K562 (cell line): ENCODE results near the gene SCN1A. TPM values are rescaled to one million over a fixed set of nuclear protein-coding genes. Genes with fewer than 3 reads are reported as not detected.

Source experiments
- ARNT ChIP-seq, 2 experiments: fragments of 450-650 bp; IDR thresholded peaks; 2 replicates each; pipeline ENCODE4 v1.6.1; 2016; ENCODE audit warnings: mild to moderate bottlenecking in 1 of 2
- ATF3 ChIP-seq, 2 experiments: fragments of 450-650 bp in 1 of 2; sonication (generic) in 1 of 2; formaldehyde crosslinking in 1 of 2; IDR thresholded peaks in 1 of 2; conservative IDR thresholded peaks in 1 of 2; 2 replicates each; pipeline versions ENCODE4 v1.6.1 to v1.8.1; 2016 to 2023; ENCODE audit warnings: mild to moderate bottlenecking in 2 of 2, moderate library complexity in 2 of 2, inconsistent platforms in 1 of 2, missing genetic modification reagents in 1 of 2
- BCL6 ChIP-seq: fragments of 250-450 bp; sonication (Bioruptor Pico); IDR thresholded peaks from 2 replicates; pipeline ENCODE4 v1.4.0; 2020
- ERF ChIP-seq: fragments of 450-650 bp; formaldehyde crosslinking; IDR thresholded peaks from 2 replicates; pipeline ENCODE4 v1.4.0; 2020; ENCODE audit warnings: mild to moderate bottlenecking, mixed read lengths
- FOS ChIP-seq: IDR thresholded peaks from 3 replicates; pipeline ENCODE4 v1.6.1; 2011; ENCODE audit not compliant: insufficient read length; ENCODE audit errors: extremely low read depth
- FOXA3 ChIP-seq, 2 experiments: fragments of 450-650 bp in 1 of 2; sonication (generic) in 1 of 2; formaldehyde crosslinking; IDR thresholded peaks in 1 of 2; conservative IDR thresholded peaks in 1 of 2; 2 replicates each; pipeline versions ENCODE4 v1.4.0 to v1.8.0; 2020 to 2022; ENCODE audit warnings: mild to moderate bottlenecking in 2 of 2, missing genetic modification reagents in 1 of 2
- GTF2B ChIP-seq: IDR thresholded peaks from 2 replicates; pipeline ENCODE4 v1.6.1; 2011; ENCODE audit not compliant: insufficient read length; ENCODE audit errors: extremely low read depth
- KLF16 ChIP-seq: IDR thresholded peaks from 2 replicates; pipeline ENCODE4 v1.6.1; 2016; ENCODE audit warnings: antibody characterized with exemption
- PYGO2 ChIP-seq: fragments of 450-650 bp; IDR thresholded peaks from 2 replicates; pipeline ENCODE4 v1.6.1; 2016; ENCODE audit warnings: mild to moderate bottlenecking, missing genetic modification characterization, moderate library complexity, missing compliant biosample characterization
- RBBP5 ChIP-seq: fragments of 200-600 bp; sonication (generic); IDR thresholded peaks from 2 replicates; pipeline ENCODE4 v1.6.1; 2012; ENCODE audit warnings: borderline replicate concordance, mild to moderate bottlenecking, low read length, control low read depth, inconsistent platforms; ENCODE audit not compliant: insufficient read depth, poor library complexity, severe bottlenecking
- RBFOX2 ChIP-seq: fragments of 200-400 bp; formaldehyde crosslinking; IDR thresholded peaks from 2 replicates; pipeline ENCODE4 v1.6.1; 2017; ENCODE audit warnings: low read depth, mild to moderate bottlenecking, low read length, moderate library complexity
- SAP30 ChIP-seq: fragments of 200-600 bp; sonication (generic); IDR thresholded peaks from 2 replicates; pipeline ENCODE4 v1.6.1; 2012; ENCODE audit warnings: borderline replicate concordance, low read depth, mild to moderate bottlenecking, moderate library complexity, low read length, control low read depth, inconsistent platforms; ENCODE audit not compliant: insufficient read depth, poor library complexity, severe bottlenecking
- TSC22D4 ChIP-seq: fragments of 450-650 bp; IDR thresholded peaks from 2 replicates; pipeline ENCODE4 v1.6.1; 2016; ENCODE audit warnings: missing genetic modification characterization, missing biosample characterization, control low read depth
- ZBTB17 ChIP-seq: fragments of 450-650 bp; formaldehyde crosslinking; IDR thresholded peaks from 2 replicates; pipeline ENCODE4 v1.4.0; 2020; ENCODE audit warnings: mild to moderate bottlenecking
- ZNF12 ChIP-seq: sonication (generic); formaldehyde crosslinking; IDR thresholded peaks from 2 replicates; pipeline ENCODE4 v1.4.0; 2020; ENCODE audit warnings: mild to moderate bottlenecking, missing genetic modification reagents
- ZNF143 ChIP-seq: sonication (generic); formaldehyde crosslinking; IDR thresholded peaks from 2 replicates; pipeline ENCODE4 v1.9.0; 2022; ENCODE audit warnings: mild to moderate bottlenecking, missing genetic modification reagents
- ZNF57 ChIP-seq: fragments of 450-650 bp; formaldehyde crosslinking; IDR thresholded peaks from 2 replicates; pipeline ENCODE4 v1.4.0; 2020; ENCODE audit warnings: mild to moderate bottlenecking, moderate library complexity
- ZNF583 ChIP-seq: fragments of 250-450 bp; sonication (Bioruptor Pico); IDR thresholded peaks from 2 replicates; pipeline ENCODE4 v1.4.0; 2020
- polyA plus RNA-seq, 8 experiments: library from polyadenylated mRNA; depleted of rRNA in 4 of 8; stranded (reverse) in 5 of 8; unstranded in 3 of 8; fragments of >200 nt; fragmentation: Nextera tagmentation in 2 of 8; fragmentation: Illumina TruSeq in 1 of 8; extraction: Ambion mirVana in 2 of 8; extraction: Trizol in 1 of 8; gene quantifications; 2 replicates each; pipeline versions ENCODE4 v1.2.1 to v1.2.3, GENCODE V29; 2011 to 2014; ENCODE audit warnings: inconsistent platforms in 1 of 8, missing spikeins in 1 of 8
- total RNA-seq, 7 experiments: library from RNA; depleted of rRNA in 6 of 7; stranded (reverse); fragments of >200 nt in 6 of 7; fragmentation: Illumina TruSeq in 2 of 7; extraction: Trizol in 2 of 7; gene quantifications; 2 replicates each; pipeline versions ENCODE4 v1.2.1 to v1.2.3, GENCODE V29; 2011 to 2021; ENCODE audit warnings: low replicate concordance in 1 of 7
- TF ChIP-seq, protein P1 (sequence below): fragments of 150-350 bp; IDR thresholded peaks from 2 replicates; pipeline ENCODE4 v1.6.1; 2014; ENCODE audit warnings: low read depth, mild to moderate bottlenecking, low read length, borderline replicate concordance
- TF ChIP-seq, protein P2 (sequence below): fragments of 250-450 bp; sonication (Bioruptor Pico); IDR thresholded peaks from 2 replicates; pipeline ENCODE4 v1.8.0; 2022; ENCODE audit warnings: moderate library complexity, mild to moderate bottlenecking, inconsistent platforms
- TF ChIP-seq, protein P3 (sequence below): fragments of 450-650 bp; formaldehyde crosslinking; IDR thresholded peaks from 2 replicates; pipeline ENCODE4 v1.4.0; 2020; ENCODE audit warnings: mild to moderate bottlenecking, mixed read lengths

The SCN1A gene
- total and polyA plus RNA-seq, 9 of the 15 experiments (the other 6 are each of a cell fraction or from before 2014, with no cell fraction given): not detected

DNA sequence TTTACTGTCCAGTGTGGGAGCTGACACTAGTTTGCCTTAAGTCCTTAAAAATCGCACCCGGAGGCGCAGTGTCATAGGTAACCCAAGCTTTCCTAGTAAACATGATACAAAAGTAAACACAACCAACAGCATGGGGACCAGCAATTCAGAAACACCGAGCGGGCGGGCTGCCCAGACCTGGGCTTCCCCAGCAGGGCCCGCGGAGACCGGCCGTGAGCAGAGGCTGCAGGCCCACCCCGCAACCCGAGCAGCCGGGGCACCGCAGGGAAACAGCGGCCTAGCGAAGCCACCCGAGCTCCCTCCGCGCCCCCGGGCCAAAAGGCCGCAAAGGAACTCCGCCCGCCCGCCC, 174.5 kb downstream of the SCN1A start (continued):
- TF ChIP-seq, protein P1, sequence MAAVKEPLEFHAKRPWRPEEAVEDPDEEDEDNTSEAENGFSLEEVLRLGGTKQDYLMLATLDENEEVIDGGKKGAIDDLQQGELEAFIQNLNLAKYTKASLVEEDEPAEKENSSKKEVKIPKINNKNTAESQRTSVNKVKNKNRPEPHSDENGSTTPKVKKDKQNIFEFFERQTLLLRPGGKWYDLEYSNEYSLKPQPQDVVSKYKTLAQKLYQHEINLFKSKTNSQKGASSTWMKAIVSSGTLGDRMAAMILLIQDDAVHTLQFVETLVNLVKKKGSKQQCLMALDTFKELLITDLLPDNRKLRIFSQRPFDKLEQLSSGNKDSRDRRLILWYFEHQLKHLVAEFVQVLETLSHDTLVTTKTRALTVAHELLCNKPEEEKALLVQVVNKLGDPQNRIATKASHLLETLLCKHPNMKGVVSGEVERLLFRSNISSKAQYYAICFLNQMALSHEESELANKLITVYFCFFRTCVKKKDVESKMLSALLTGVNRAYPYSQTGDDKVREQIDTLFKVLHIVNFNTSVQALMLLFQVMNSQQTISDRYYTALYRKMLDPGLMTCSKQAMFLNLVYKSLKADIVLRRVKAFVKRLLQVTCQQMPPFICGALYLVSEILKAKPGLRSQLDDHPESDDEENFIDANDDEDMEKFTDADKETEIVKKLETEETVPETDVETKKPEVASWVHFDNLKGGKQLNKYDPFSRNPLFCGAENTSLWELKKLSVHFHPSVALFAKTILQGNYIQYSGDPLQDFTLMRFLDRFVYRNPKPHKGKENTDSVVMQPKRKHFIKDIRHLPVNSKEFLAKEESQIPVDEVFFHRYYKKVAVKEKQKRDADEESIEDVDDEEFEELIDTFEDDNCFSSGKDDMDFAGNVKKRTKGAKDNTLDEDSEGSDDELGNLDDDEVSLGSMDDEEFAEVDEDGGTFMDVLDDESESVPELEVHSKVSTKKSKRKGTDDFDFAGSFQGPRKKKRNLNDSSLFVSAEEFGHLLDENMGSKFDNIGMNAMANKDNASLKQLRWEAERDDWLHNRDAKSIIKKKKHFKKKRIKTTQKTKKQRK: no peak
- TF ChIP-seq KLF16 (no peak), RBFOX2 (no peak), ARNT (IDR thresholded peaks at IDR 0.05) (no peak), PYGO2 (no peak), TSC22D4 (tag) (no peak), ERF (0 out of 2 replicates have a peak, but pooled peaks have one; percentile 47), ATF3 (IDR thresholded peaks at IDR 0.05) (no peak), ATF3 (CRISPR knock-in tag; conservative IDR thresholded peaks at IDR 0.05) (no peak), ZNF57 (CRISPR knock-in tag) (no peak), SAP30 (peak; percentile 30), ZNF143 (no peak), ZNF12 (CRISPR knock-in tag) (0 out of 2 replicates have a peak, but pooled peaks have one; percentile 7), FOS (no peak), RBBP5 (peak; percentile 85), ZNF583 (no peak), GTF2B (no peak), ZBTB17 (CRISPR knock-in tag) (no peak), BCL6 (no peak), FOXA3 (CRISPR knock-in tag; conservative IDR thresholded peaks at IDR 0.05 in 1 of 2, IDR thresholded peaks at IDR 0.05 in 1 of 2) (peak in 1 of 2 experiments; percentile 75; a peak in 2 of 4 replicates)
- TF ChIP-seq, protein P2, sequence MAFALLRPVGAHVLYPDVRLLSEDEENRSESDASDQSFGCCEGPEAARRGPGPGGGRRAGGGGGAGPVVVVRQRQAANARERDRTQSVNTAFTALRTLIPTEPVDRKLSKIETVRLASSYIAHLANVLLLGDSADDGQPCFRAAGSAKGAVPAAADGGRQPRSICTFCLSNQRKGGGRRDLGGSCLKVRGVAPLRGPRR: no peak
- TF ChIP-seq, protein P3, sequence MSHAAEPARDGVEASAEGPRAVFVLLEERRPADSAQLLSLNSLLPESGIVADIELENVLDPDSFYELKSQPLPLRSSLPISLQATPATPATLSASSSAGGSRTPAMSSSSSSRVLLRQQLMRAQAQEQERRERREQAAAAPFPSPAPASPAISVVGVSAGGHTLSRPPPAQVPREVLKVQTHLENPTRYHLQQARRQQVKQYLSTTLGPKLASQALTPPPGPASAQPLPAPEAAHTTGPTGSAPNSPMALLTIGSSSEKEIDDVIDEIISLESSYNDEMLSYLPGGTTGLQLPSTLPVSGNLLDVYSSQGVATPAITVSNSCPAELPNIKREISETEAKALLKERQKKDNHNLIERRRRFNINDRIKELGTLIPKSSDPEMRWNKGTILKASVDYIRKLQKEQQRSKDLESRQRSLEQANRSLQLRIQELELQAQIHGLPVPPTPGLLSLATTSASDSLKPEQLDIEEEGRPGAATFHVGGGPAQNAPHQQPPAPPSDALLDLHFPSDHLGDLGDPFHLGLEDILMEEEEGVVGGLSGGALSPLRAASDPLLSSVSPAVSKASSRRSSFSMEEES: no peak
